Suprapubic skin (tissue), 4 donors: ENCODE results near the gene GLYR1. TPM values are rescaled to one million over a fixed set of nuclear protein-coding genes. Genes with fewer than 3 reads are reported as not detected.

Source experiments
- DNase-seq, 2 donors: peaks; one replicate each; pipeline ENCODE4 v3.0.0-alpha.2; 2019; ENCODE audit warnings: low spot score in 2 of 2
- H3K27ac ChIP-seq: fragments of 200-600 bp; sonication (generic); one replicate; pipeline ENCODE4 v1.5.1; 2019
- H3K27me3 ChIP-seq: fragments of 200-600 bp; sonication (generic); one replicate; pipeline ENCODE4 v1.5.1; 2019
- H3K36me3 ChIP-seq: fragments of 200-600 bp; sonication (generic); one replicate; pipeline ENCODE4 v1.5.1; 2019
- H3K4me1 ChIP-seq: fragments of 200-600 bp; sonication (generic); one replicate; pipeline ENCODE4 v1.5.1; 2019
- H3K4me3 ChIP-seq: fragments of 200-600 bp; sonication (generic); one replicate; pipeline ENCODE4 v1.5.1; 2019; ENCODE audit warnings: mild to moderate bottlenecking
- H3K9me3 ChIP-seq: fragments of 200-600 bp; sonication (generic); one replicate; pipeline ENCODE4 v1.5.1; 2019
- CTCF ChIP-seq, 2 donors: fragments of 200-600 bp in 1 of 2; fragments of 450-650 bp in 1 of 2; sonication (generic) in 1 of 2; IDR thresholded peaks; one replicate each; pipeline ENCODE4 v1.5.1; 2016 to 2019; ENCODE audit warnings: antibody characterized with exemption in 2 of 2, mild to moderate bottlenecking in 1 of 2, moderate library complexity in 1 of 2
- EP300 ChIP-seq: sonication (generic); formaldehyde crosslinking; IDR thresholded peaks from one replicate; pipeline ENCODE4 v1.6.1; 2017; ENCODE audit warnings: antibody characterized with exemption
- POLR2A ChIP-seq, 2 donors: fragments of 450-650 bp; IDR thresholded peaks; one replicate each; pipeline ENCODE4 v1.6.1; 2017; ENCODE audit warnings: antibody characterized with exemption in 2 of 2, mild to moderate bottlenecking in 2 of 2, moderate library complexity in 2 of 2
- POLR2AphosphoS5 ChIP-seq, 3 donors: sonication (generic); formaldehyde crosslinking; IDR thresholded peaks; one replicate each; pipeline ENCODE4 v1.6.1; 2017; ENCODE audit warnings: antibody characterized with exemption in 3 of 3
- WGBS: methylation state at CpG from one replicate; pipeline ENCODE4 v1.1.5; 2018; 5-methylcytosine and 5-hydroxymethylcytosine counted together
- total RNA-seq, 4 donors: library from RNA; depleted of rRNA; stranded (reverse); fragments of >200 nt; gene quantifications; one replicate each; pipeline ENCODE4 v1.1.0, GENCODE V29; 2016

The GLYR1 gene
- total RNA-seq, 4 donors from 2014 or later: 42.2 to 76.0 (median 50.7) TPM

GRCh38 chr16:4892361-4893102 is 45.4 kb upstream of the GLYR1 start:
- 59% methylated on average over 22 of the region's 23 CpGs for WGBS

GRCh38 chr16:4891886-4892216 is 44.8 kb upstream of the GLYR1 start:
- 86% methylated on average over 1 of the region's 12 CpGs for WGBS
- no peaks in the 10 kb centered on the region for H3K9me3 ChIP-seq
- no peak overlapping the region for H3K27ac ChIP-seq
- no peak overlapping the region for H3K4me3 ChIP-seq
- no peak for TF ChIP-seq CTCF (IDR thresholded peaks at IDR 0.05)
- H3K36me3 ChIP-seq: peaks cover 96% of the 10 kb centered on the region
- no peaks in the 10 kb centered on the region for H3K4me1 ChIP-seq
- no peaks in the 10 kb centered on the region for H3K27me3 ChIP-seq
- DNase-seq: no peak

More at GRCh38 chr16:4892361-4893102, 45.4 kb upstream of the GLYR1 start:
- H3K9me3 ChIP-seq: no peaks in the 10 kb centered on the region
- DNase-seq: no peak
- no peak overlapping the region for H3K4me3 ChIP-seq
- H3K27me3 ChIP-seq: no peaks in the 10 kb centered on the region
- TF ChIP-seq POLR2AphosphoS5 (IDR thresholded peaks at IDR 0.05) (no peak), POLR2A (IDR thresholded peaks at IDR 0.05) (no peak), CTCF (IDR thresholded peaks at IDR 0.05) (no peak), EP300 (no peak)
- no peak overlapping the region for H3K27ac ChIP-seq
- peaks cover 93% of the 10 kb centered on the region for H3K36me3 ChIP-seq
- no peaks in the 10 kb centered on the region for H3K4me1 ChIP-seq

- Histone ChIP-seq H3K27me3 (no peaks in the 10 kb centered on the region), H3K27ac (no peak overlapping the region), H3K4me3 (no peak overlapping the region), H3K36me3 (peaks cover 96% of the 10 kb centered on the region), H3K4me1 (no peaks in the 10 kb centered on the region), H3K9me3 (no peaks in the 10 kb centered on the region)
- TF ChIP-seq POLR2AphosphoS5 (IDR thresholded peaks at IDR 0.05) (no peak), POLR2A (IDR thresholded peaks at IDR 0.05) (no peak)
- no peak for DNase-seq
- WGBS: 86% methylated on average over 16 of the region's 16 CpGs
Observed at GRCh38 chr16:4891097-4891885, 44.2 kb upstream of the GLYR1 start.

GRCh38 chr16:4890686-4891085 is 43.6 kb upstream of the GLYR1 start:
- no peak overlapping the region for H3K27ac ChIP-seq
- no peak overlapping the region for H3K4me3 ChIP-seq
- no peaks in the 10 kb centered on the region for H3K27me3 ChIP-seq
- no peaks in the 10 kb centered on the region for H3K4me1 ChIP-seq
- no peaks in the 10 kb centered on the region for H3K9me3 ChIP-seq
- WGBS: 83% methylated on average over 5 of the region's 16 CpGs
- TF ChIP-seq POLR2AphosphoS5 (IDR thresholded peaks at IDR 0.05): no peak
- no peak for TF ChIP-seq EP300
- TF ChIP-seq POLR2A (IDR thresholded peaks at IDR 0.05): no peak
- no peak for TF ChIP-seq CTCF (IDR thresholded peaks at IDR 0.05)
- H3K36me3 ChIP-seq: peaks cover 96% of the 10 kb centered on the region
- no peak for DNase-seq

- no peak for DNase-seq
- Histone ChIP-seq H3K4me3 (no peak overlapping the region), H3K9me3 (no peaks in the 10 kb centered on the region), H3K27ac (no peak overlapping the region), H3K27me3 (no peaks in the 10 kb centered on the region), H3K36me3 (peaks cover 96% of the 10 kb centered on the region), H3K4me1 (no peaks in the 10 kb centered on the region)
- 78% methylated on average over 8 of the region's 11 CpGs for WGBS
- no peak for TF ChIP-seq EP300
- no peak for TF ChIP-seq POLR2A (IDR thresholded peaks at IDR 0.05)
- no peak for TF ChIP-seq CTCF (IDR thresholded peaks at IDR 0.05)
- TF ChIP-seq POLR2AphosphoS5 (IDR thresholded peaks at IDR 0.05): no peak
Observed at GRCh38 chr16:4890026-4890425, 42.9 kb upstream of the GLYR1 start.
